ENCODE measurements around the gene PCYT2. TPM values are rescaled to one million over a fixed set of nuclear protein-coding genes. Genes with fewer than 3 reads are reported as not detected.
"Not testable (repeated sequence)": the region's sequence is repeated elsewhere in the genome, so short reads cannot be mapped to it uniquely, and the experiment has no call there.

Gene PCYT2
- total RNA-seq, 1 donor from 2014 or later: 47.1 TPM

- DNase-seq (ENCODE audit: low spot score); intact Hi-C loops (cut with DNase I): not testable (repeated sequence)
Observed at GRCh38 chr17:81918333-81918669, 7.1 kb upstream of the PCYT2 start.

- intact Hi-C loops (cut with DNase I): no loop called here
- DNase-seq (ENCODE audit: low spot score): peak; percentile 91
Observed at GRCh38 chr17:81917565-81918332, 6.5 kb upstream of the PCYT2 start, which contains the start of gene SIRT7. Gene SIRT7, minus strand, starts transcription at chr17:81918176. Its CDS starts 45 bp downstream, at chr17:81918131.

- intact Hi-C loops (cut with DNase I): no loop called here
- DNase-seq (ENCODE audit: low spot score): no peak
Observed at GRCh38 chr17:81916234-81917001, 5.2 kb upstream of the PCYT2 start.

GRCh38 chr17:81915331-81915730 is 4.1 kb upstream of the PCYT2 start:
- DNase-seq (ENCODE audit: low spot score): no peak
- intact Hi-C loops (cut with DNase I): no loop called here

- intact Hi-C loops (cut with DNase I): no loop called here
Observed at GRCh38 chr17:81914103-81914850, 3.1 kb upstream of the PCYT2 start.

GRCh38 chr17:81913394-81914102 is 2.3 kb upstream of the PCYT2 start:
- DNase-seq (ENCODE audit: low spot score): no peak
- intact Hi-C loops (cut with DNase I): no loop called here

More at GRCh38 chr17:81914103-81914850, 3.1 kb upstream of the PCYT2 start:
- no peak for DNase-seq (ENCODE audit: low spot score)

- DNase-seq (ENCODE audit: low spot score): no peak
- intact Hi-C loops (cut with DNase I): no loop called here
Observed at GRCh38 chr17:81912441-81913309, 1.5 kb upstream of the PCYT2 start.

GRCh38 chr17:81911969-81912368 is 770 bp upstream of the PCYT2 start:
- DNase-seq (ENCODE audit: low spot score): no peak
- intact Hi-C loops (cut with DNase I): no loop called here

- intact Hi-C loops (cut with DNase I): no loop called here
- DNase-seq (ENCODE audit: low spot score): no peak
Observed at GRCh38 chr17:81910840-81911276, 341 bp downstream of the PCYT2 start.

GRCh38 chr17:81909966-81910839 is 996 bp downstream of the PCYT2 start:
- intact Hi-C loops (cut with DNase I): no loop called here
- DNase-seq (ENCODE audit: low spot score): no peak

GRCh38 chr17:81909231-81909630 is 2.0 kb downstream of the PCYT2 start:
- intact Hi-C loops (cut with DNase I): no loop called here
- DNase-seq (ENCODE audit: low spot score): no peak

- DNase-seq (ENCODE audit: low spot score): no peak
- intact Hi-C loops (cut with DNase I): no loop called here
Observed at GRCh38 chr17:81908793-81909192, 2.4 kb downstream of the PCYT2 start.

GRCh38 chr17:81907219-81908145 is 3.7 kb downstream of the PCYT2 start:
- no peak for DNase-seq (ENCODE audit: low spot score)

GRCh38 chr17:81906476-81907218 is 4.6 kb downstream of the PCYT2 start:
- intact Hi-C loops (cut with DNase I): no loop called here
- no peak for DNase-seq (ENCODE audit: low spot score)

More at GRCh38 chr17:81907219-81908145, 3.7 kb downstream of the PCYT2 start:
- intact Hi-C loops (cut with DNase I): no loop called here

GRCh38 chr17:81905993-81906392 is 5.2 kb downstream of the PCYT2 start:
- no peak for DNase-seq (ENCODE audit: low spot score)
- intact Hi-C loops (cut with DNase I): no loop called here

GRCh38 chr17:81905424-81905875 is 5.7 kb downstream of the PCYT2 start:
- DNase-seq (ENCODE audit: low spot score): no peak
- intact Hi-C loops (cut with DNase I): no loop called here
